HG02571 (cell line): ENCODE measurements around the gene PMPCB.
A peak's percentile ranks its signal among the peaks of the same experiment; 100 is the strongest.
"Not testable (repeated sequence)": the region's sequence is repeated elsewhere in the genome, so short reads cannot be mapped to it uniquely, and the experiment has no call there.

Source experiments
- ATAC-seq: cut with Tn5 transposase; IDR thresholded peaks from one replicate; pipeline ENCODE4 v1.9.1; 2021; ENCODE audit warnings: mild to moderate bottlenecking, moderate library complexity; ENCODE audit not compliant: unreplicated experiment

Gene PMPCB, protein sequence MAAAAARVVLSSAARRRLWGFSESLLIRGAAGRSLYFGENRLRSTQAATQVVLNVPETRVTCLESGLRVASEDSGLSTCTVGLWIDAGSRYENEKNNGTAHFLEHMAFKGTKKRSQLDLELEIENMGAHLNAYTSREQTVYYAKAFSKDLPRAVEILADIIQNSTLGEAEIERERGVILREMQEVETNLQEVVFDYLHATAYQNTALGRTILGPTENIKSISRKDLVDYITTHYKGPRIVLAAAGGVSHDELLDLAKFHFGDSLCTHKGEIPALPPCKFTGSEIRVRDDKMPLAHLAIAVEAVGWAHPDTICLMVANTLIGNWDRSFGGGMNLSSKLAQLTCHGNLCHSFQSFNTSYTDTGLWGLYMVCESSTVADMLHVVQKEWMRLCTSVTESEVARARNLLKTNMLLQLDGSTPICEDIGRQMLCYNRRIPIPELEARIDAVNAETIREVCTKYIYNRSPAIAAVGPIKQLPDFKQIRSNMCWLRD

DNA sequence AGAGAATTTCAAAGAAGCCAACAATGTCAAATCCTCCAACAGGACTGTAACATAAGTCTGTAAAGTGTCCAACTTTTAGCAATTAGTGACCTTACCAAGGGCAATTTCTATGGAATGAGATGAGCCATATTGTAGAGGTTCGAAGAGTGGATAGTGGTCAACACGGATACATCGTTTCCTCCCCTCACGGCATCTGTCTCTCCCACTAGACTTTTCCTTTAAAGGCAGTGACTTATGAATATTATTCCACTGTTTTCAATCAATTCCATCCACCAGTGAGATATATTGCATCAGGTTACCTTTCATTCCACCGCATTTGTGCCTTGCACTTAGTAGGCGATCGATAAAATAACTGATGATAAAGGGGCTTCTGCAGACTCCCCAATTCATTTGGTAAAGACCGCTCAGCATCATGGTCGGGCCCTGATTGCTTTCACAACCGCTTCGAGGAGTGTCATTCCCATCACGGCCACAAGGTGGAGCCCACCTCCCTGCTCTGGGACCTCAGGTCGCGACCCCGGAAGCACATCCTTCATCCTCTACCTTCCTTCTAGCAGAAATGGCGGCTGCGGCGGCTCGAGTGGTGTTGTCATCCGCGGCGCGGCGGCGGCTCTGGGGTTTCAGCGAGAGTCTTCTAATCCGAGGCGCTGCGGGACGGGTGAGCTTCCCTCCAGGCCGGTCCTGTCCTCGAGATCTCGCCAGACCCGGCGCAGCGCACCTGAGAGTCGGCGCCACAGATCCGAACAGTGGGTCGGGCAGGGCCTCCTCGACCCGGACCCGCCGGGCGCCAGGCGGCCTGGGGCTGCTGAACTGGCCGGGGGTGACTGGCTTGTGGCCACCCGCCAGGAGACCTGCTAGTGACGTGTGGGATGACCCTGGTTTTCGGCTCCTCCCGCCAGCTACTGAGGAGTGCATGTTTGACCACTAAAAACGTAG, at the start of gene PMPCB:
PMPCB (plus strand) TSS at position 535 of the 936 bp plus-strand sequence; CDS start at position 560, 25 bp downstream.
- peak; percentile 92 for ATAC-seq

DNA sequence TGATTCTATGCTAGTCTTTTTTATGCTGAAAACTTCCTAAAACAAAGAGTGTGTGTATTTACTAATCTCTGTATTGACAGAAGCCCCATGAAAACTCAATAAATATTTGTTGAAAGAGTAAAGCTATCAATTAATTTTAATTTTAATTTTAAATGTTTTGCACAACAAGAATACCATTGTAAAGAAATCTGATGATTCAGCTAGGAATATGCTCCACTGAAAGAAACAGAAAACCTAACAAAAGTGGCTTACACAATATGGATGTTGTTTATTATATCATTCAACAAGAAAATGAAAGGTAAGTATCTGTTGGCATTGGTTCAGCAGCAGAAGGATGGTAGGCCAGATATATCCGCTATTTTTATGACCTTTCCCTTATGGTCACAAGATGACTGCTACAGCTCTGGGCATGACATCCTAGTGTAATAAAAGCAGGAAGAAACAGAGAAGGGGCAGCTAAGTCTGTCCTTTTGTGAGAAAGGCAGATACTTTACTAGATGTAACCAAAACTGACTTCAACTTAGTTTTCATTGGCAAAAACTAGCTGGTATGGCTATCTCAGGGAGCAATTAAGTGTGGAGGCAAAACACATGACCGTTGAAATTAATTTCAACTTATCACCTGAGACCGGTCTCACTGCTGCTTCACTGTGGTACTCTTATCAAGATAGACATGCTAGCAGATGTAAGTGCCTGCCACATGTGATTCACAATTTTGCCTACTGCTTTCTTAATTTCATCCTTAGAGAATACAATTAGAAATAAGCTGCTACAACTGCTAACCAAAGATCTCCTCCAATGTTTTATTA, 43.3 kb upstream of the PMPCB start:
- not testable (repeated sequence) for ATAC-seq

DNA sequence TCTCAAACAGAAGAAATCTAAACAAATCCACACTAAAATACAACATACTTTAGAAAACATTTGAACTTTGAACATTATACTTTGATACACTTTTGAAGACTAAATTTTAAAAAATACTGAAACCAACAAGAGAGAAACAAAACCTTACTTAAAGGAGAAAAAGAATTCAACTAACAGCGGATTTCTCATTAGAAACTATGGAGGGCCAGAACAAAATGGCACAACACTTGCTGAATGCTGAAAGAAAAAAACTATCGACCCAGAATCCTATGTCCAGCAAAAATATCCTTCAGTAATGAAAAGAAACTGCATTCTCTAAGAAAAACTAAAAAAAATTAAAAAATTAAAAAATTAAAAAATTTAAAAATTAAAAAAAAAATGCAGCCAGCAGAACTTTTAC, 33.2 kb upstream of the PMPCB start:
- not testable (repeated sequence) for ATAC-seq

DNA sequence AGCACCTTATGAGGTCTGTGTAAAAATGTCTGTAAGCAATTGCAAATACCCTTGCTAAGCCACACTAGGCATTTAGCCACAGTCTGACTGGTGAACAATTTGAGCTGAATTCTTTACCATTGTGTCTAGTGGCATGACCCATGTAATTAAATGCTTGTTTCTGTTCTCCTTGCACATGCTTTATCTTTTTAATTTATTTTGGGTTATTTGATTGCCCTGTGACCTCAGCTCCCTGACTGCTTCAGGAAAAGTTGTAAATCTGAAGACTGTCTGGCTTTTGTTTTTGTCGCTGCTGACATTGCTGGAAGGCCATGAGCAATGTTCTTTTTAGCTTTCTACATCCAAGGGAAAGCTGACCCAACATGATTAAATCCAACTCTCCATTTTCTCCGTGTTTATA, 31.0 kb upstream of the PMPCB start:
- ATAC-seq, result not testable (repeated sequence)

DNA sequence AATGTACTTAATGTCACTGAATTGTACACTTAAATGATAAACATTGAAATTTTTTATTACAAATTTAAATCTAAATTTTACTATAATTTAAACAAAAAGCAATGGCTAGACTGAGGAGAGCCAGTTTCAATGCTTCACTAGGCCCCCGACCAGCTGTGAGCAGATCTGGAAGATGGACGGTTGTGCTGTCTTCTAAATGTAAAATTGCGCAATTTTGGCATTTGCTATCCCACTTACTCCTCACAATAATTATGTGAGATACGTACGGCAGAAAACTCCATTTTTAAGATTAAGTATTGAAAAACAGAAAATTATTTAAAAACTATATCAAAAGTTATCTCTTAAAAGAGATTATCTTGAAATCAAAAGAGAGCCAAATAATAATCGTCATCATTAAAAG, 23.9 kb upstream of the PMPCB start:
- ATAC-seq, result not testable (repeated sequence)

DNA sequence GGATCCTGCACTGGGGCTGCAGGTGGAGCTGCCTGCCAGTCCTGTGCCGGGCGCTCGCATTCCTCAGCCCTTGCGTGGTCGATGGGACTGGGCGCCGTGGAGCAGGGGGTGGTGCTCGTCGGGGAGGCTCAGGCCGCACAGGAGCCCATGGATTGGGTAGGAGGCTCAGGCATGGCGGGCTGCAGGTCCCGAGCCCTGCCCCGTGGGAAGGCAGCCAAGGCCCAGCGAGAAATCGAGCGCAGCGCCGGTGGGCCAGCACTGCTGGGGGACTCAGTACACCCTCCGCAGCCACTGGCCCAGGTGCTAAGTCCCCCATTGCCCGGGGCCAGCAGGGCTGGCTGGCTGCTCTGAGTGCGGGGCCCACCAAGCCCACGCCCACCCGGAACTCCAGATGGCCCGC, 22.4 kb upstream of the PMPCB start:
- ATAC-seq, result not testable (repeated sequence)

DNA sequence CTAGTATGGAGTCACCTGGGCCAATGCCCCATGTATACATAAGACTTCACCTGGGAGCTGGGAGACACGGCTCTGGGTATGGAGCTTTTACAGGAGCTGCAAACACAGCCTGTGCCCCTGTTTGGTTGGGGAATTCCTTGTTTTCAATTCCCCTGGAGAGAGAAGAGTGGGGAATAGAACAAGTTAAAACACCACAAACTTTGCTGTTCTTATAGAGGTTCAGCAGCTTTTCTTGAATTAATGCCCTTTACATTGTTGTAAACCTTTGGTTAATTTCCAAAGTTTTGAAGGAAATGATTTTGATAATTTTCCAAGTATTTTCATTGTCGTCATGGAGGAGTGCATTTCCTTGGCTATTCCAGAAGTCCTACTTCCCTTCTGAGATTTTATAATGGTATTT, 19.0 kb upstream of the PMPCB start:
- ATAC-seq, result not testable (repeated sequence)

DNA sequence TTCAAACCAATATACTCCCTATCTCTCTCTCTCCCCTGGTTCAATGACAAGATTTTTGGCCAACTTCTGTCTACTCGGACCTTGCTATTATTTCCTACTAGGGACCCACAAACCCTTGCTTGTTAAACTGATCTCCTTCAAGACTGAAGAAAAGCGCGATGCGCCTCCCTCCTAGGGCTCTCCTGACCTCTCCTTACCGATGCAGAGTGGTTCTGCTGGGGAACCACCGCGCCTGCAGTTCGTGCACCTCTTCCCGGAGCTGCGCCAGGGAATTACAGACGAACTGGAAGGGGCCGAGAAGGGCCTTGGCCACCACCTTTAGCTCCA, 17.6 kb upstream of the PMPCB start:
- ATAC-seq, result peak; percentile 37

DNA sequence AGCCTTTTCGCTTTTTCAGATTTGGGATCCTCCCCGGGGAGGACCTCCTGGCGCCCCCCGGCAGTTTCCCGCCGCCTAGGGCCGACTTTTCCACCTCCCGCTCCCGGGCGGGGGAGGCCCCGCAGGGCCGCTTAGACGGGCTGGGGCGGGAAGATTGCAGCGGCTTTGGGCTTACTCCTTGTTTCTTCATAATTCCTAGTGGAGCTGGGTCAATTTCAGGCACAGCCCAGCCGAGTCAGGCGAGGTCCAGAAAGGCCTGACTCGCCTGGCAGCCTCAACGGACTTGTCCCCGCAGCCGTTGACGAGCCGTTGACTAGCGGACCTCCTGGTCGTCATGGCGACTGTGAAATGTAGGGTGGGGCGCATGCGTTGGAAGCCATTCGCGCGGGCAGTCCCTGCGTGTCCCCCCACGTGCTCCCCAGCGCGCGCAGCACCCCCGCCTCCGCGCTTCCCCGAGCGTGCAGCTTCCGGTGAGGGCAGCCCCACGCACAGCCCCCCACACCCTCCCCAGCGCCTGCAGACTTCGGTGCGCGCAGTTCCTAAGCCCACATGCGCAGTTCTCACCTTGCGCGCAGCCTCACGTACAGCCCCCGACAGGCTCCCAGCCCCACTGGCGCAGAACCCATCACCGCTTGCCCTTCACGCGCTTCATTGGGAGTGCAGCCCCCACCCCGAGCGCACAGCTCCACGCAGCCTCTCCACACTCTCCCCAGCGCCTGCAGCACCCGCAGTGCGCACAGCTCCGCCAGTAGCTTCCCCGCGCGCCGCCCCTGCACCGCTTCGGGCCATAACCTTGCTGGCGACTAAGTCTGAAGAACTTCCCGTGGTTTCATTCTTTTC, 17.1 kb upstream of the PMPCB start:
- ATAC-seq, result peak; percentile 95

DNA sequence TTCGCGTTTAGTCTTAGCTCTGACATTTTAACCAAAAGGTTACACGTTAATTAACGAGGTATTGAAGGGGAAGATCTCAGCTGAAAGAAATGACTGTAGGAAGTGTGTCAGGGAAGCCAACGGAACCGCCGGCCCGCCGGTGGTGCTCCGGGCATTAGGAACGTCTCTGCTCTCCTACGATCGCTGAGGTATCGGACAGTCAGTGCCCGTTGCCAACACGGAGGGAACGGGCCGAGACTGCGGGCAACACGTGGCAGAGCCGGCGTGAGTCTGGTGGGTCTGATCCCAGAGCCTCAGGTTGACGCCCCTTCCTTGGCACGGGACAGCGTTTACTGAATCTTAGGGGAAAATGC, 16.5 kb upstream of the PMPCB start:
- ATAC-seq, result peak; percentile 22

DNA sequence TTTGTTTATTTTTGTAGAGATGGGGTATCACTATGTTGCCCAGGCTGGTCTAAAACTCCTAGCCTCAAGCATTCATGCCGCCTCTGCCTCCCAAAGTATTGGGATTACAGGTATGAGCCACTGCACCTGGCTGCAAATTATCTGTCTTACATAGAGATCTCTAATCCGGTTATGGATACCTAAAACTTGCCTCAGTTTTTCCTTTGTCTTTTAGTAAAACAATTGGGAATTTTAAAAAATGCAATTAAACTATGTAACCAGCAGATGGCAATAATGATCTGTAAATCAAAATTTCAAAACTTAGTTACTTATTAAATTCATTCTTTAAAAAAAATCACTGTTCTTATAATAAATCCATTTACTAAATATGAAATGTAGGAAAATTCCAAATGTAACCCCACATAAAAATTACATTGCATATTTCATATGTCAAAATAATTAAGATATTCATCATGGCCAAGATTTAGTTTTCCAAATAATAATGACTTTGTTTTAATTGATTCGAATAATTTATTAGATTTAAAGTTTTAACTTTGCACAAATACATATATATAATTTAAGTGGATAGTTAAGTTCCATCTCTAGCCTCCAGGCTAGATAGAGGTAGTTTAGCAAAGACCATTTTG, 14.3 kb upstream of the PMPCB start:
- not testable (repeated sequence) for ATAC-seq

DNA sequence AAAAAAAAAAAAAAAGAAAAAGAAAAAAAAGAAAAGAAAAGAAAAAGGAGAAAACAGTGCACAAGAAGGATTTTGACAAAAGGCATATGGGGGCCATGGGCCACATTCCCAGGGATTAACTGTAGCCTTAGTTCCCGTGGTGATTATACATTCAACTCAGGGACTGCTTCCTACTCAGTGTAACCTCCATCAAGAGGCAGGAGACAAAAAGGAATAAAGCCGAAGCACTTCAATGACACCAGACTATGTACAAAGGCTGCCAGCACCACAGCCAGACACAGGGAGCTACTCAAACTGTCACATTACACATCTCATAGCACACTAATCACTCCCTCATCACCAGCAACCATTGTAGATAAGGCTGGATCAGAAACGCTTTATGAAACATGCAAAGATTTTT, 5.1 kb upstream of the PMPCB start:
- no peak for ATAC-seq

DNA sequence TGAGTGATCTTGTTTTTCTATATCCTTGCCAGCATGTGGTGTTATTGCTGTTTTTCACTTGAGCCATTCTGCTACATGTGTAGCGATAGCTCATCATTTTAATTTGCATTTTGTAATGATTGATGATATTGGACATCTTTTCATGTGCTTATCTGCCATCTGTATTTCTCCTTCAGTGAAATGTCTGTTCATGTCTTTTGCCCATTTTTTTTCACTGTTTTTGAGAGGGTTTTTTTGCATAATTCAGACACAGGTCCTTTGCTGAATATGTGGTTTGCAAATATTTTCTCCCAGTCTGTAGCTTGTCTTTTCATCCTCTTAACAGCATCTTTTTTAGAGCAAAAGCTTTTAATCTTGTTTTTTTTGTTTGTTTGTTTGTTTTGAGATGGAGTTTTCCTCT, 3.7 kb upstream of the PMPCB start:
- ATAC-seq, result no peak

DNA sequence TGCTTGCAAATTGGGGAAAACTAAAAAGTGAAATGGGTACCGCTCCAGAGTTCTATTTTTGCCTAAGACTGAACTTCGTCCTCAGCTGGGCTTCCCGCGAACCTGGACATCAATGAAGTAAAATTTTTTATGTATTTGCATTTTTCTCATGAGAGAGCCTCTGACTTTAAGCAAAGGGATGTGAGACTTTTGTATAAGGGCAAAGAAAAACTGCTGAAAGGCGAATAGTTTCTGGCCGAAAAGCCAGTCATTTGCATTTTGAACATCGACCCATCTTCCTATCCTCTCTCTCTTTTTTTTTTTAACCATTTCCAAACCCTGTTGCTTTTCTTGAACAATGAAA, 573 bp downstream of the PMPCB start:
- ATAC-seq, result no peak

DNA sequence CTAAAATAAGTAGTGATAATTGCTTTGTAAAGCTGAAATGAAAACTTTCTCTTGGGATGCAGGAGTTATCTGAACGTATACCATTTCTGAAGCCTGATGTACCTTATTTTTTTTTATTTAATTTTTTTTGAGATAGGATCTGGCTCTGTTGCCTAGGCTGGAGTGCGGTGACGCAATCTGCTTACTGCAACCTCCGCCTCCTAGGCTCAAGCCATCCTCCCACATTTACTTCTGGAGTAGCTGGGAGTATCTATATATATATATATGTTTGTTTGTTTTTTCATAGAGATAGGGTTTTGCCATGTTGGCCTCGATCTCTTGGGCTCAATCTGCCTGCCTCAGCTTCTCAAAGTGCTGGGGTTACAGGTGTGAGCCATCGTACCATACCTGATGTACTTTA, 2.4 kb downstream of the PMPCB start:
- ATAC-seq, result no peak

DNA sequence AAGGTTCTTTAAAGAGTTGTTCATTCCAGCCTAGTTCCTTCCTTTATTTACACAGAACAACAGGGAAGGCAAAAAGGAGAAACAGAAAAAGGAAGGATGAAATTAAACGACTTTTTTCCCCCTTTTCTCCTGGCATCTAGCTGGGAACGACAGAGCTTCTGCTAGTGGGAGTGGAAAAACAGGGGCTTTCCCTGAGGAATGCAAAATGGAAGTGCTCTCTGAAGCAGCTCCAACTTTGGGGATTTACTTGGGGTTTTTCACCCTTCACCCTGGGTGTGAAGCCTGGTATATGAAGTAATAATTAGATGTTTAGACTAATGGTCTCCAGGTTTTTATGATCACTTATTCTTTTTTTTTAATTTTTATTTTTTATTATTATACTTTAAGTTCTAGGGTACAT, 4.2 kb downstream of the PMPCB start:
- no peak for ATAC-seq

DNA sequence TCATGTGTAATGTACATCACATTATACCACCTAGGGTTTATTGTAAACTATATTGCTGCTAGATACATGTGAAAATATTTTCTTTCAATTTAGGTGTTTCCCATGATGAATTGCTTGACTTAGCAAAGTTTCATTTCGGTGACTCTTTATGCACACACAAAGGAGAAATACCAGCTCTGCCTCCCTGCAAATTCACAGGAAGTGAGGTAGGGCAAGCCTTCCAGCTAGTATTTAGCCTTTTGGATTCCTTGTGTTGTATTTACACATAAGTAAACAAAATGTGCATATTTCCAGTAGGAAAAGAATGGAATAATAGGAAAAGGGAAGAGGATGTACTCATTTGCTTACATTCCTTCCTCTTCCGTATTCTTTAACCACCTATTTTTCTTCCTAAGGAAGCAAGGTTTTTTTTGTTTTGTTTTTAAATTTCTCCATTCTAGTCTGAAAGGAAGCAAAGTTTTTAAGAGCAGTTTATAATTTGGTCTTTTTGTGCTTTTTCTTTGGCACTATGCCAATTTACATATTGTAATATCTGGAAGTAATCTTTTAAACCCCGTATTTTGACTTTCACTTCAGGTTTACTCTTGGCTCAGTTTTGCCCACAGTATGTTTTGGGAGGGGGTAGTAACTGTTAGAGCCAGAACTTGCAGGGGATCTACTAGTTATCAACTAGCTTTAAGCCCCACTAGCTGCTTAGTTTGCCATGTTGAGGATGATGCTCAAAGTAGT, 10.4 kb downstream of the PMPCB start:
- ATAC-seq, result no peak

DNA sequence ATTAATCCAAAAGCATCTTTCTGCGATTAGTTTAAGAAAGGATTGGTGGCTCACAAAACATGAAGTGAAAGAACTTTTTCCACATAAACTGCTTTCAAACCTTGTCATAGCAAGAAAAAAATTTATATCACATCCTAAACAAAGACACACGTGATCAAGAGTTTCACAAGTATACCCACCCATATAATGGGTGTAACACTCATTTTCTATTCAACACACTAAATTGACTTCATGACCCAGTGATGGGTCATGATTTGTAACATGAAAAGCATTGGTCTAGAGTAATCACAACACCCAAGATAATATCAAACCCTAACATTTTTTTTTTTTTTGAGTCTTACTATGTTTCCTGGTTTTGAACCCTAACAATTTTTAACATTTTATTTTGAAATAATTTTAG, 17.6 kb downstream of the PMPCB start:
- ATAC-seq, result no peak

DNA sequence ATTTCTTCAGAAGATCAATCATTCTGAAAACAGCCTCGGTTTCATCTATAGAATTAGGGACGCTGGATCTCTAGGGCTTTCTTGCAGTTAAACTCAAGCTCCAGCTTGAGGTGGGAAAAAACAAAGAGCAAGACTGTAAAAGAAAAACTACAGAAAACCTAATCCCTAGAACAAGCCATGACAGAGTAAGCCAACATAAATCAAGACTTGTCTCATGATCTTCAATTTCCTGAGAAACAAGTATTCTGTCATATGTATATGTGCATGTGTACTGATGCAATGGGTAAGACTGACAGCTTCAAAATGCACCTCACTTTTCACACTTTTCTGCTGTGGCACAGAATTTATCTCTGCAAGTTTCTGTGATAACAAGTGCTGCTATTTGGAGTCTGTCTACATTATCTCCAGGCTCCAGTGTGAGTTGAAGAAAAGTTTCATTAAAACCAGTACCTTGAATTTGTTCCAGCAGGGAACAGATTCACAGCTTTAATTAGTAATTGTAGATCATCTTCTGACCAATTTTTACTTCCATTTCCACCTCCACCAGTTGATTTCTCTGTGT, 19.2 kb downstream of the PMPCB start:
- ATAC-seq, result no peak
